Neural cell (in vitro differentiated cells): ENCODE data around the gene PATL2. TPM values are rescaled to one million over a fixed set of nuclear protein-coding genes. Genes with fewer than 3 reads are reported as not detected.

Source experiments
- H2AFZ ChIP-seq: fragments of 200-600, 300-800 bp; sonication (generic), shearing (Covaris generic); 2 replicates; pipeline ENCODE4 v1.6.0; 2014; ENCODE audit warnings: low read depth, mild to moderate bottlenecking, antibody characterized with exemption, low read length, moderate library complexity
- H3F3A ChIP-seq: fragments of 200-600 bp; shearing (Covaris generic); 2 replicates; pipeline ENCODE4 v1.6.1; 2016; ENCODE audit warnings: mild to moderate bottlenecking, moderate library complexity, mixed read lengths, antibody characterized with exemption, low read length; ENCODE audit not compliant: insufficient read depth, poor library complexity, severe bottlenecking
- H3K27ac ChIP-seq: fragments of 200-600, 300-800 bp; sonication (generic), shearing (Covaris generic); 2 replicates; pipeline ENCODE4 v1.5.1; 2014; ENCODE audit warnings: mild to moderate bottlenecking, low read length, moderate library complexity
- H3K27me3 ChIP-seq: fragments of 300-800, 200-600 bp; sonication (generic), shearing (Covaris generic); 2 replicates; pipeline ENCODE4 v1.6.0; 2014; ENCODE audit warnings: mild to moderate bottlenecking, low read depth, low read length, moderate library complexity; ENCODE audit not compliant: insufficient read depth
- H3K36me3 ChIP-seq: fragments of 300-800, 200-600 bp; sonication (generic), shearing (Covaris generic); 2 replicates; pipeline ENCODE4 v1.5.1; 2014; ENCODE audit warnings: mild to moderate bottlenecking, antibody characterized with exemption, low read length, moderate library complexity; ENCODE audit not compliant: insufficient read depth
- H3K4me2 ChIP-seq: fragments of 300-800, 200-600 bp; sonication (generic), shearing (Covaris generic); 2 replicates; pipeline ENCODE4 v1.6.0; 2014; ENCODE audit warnings: mild to moderate bottlenecking, low read length
- H3K4me3 ChIP-seq: fragments of 300-800, 200-600 bp; sonication (generic), shearing (Covaris generic); 2 replicates; pipeline ENCODE4 v1.5.1; 2014; ENCODE audit warnings: mild to moderate bottlenecking, low read length, moderate library complexity
- H3K79me2 ChIP-seq: fragments of 200-600 bp; shearing (Covaris generic); replicated peaks from 2 replicates; pipeline ENCODE4 v1.6.0; 2014; ENCODE audit warnings: mild to moderate bottlenecking, low read length, moderate library complexity; ENCODE audit not compliant: insufficient read depth
- H3K9ac ChIP-seq: fragments of 300-800, 200-600 bp; sonication (generic), shearing (Covaris generic); 2 replicates; pipeline ENCODE4 v1.6.1; 2016; ENCODE audit warnings: mild to moderate bottlenecking, low read length, mixed read lengths
- H3K9me2 ChIP-seq: fragments of 200-600 bp; shearing (Covaris generic); 2 replicates; pipeline ENCODE4 v1.6.1; 2016; ENCODE audit warnings: mild to moderate bottlenecking, low read length, mixed read lengths; ENCODE audit not compliant: insufficient read depth
- H3K9me3 ChIP-seq: fragments of 200-600, 300-800 bp; sonication (generic), shearing (Covaris generic); 2 replicates; pipeline ENCODE4 v1.6.1; 2016; ENCODE audit warnings: mild to moderate bottlenecking, mixed run types, low read length, moderate library complexity, mixed read lengths
- H4K20me1 ChIP-seq: fragments of 200-600 bp; shearing (Covaris generic); 2 replicates; pipeline ENCODE4 v1.6.1; 2016; ENCODE audit warnings: mild to moderate bottlenecking, mixed run types; ENCODE audit not compliant: insufficient read depth
- CTCF ChIP-seq: fragments of 450-650 bp; IDR thresholded peaks from 2 replicates; pipeline ENCODE4 v1.5.1; 2014; ENCODE audit warnings: antibody characterized with exemption, mild to moderate bottlenecking, moderate library complexity; ENCODE audit not compliant: poor library complexity, severe bottlenecking
- EP300 ChIP-seq: fragments of 450-650 bp; conservative IDR thresholded peaks from 2 replicates; pipeline ENCODE4 v1.6.1; 2014; ENCODE audit warnings: antibody characterized with exemption, mild to moderate bottlenecking, moderate library complexity; ENCODE audit not compliant: poor library complexity, severe bottlenecking
- EZH2 ChIP-seq: fragments of 200-600, 300-800 bp; shearing (Covaris generic), sonication (generic); IDR thresholded peaks from 2 replicates; pipeline ENCODE4 v1.6.1; 2014; ENCODE audit warnings: antibody characterized with exemption, low read length, borderline replicate concordance, mild to moderate bottlenecking; ENCODE audit not compliant: insufficient read depth, poor library complexity, severe bottlenecking
- MXI1 ChIP-seq: fragments of 450-650 bp; conservative IDR thresholded peaks from 2 replicates; pipeline ENCODE4 v1.6.1; 2014; ENCODE audit warnings: antibody characterized with exemption, mild to moderate bottlenecking; ENCODE audit not compliant: poor library complexity, severe bottlenecking
- POLR2AphosphoS5 ChIP-seq: IDR thresholded peaks from 2 replicates; pipeline ENCODE4 v1.6.1; 2012
- RAD21 ChIP-seq: fragments of 450-650 bp; conservative IDR thresholded peaks from 2 replicates; pipeline ENCODE4 v1.6.1; 2014; ENCODE audit warnings: antibody characterized with exemption, mild to moderate bottlenecking, moderate library complexity
- REST ChIP-seq: IDR thresholded peaks from 2 replicates; pipeline ENCODE4 v1.6.1; 2012; ENCODE audit warnings: borderline replicate concordance
- SMC3 ChIP-seq: fragments of 450-650 bp; conservative IDR thresholded peaks from 2 replicates; pipeline ENCODE4 v1.6.1; 2014; ENCODE audit warnings: antibody characterized with exemption, mild to moderate bottlenecking, moderate library complexity; ENCODE audit not compliant: poor library complexity
- TAF1 ChIP-seq: IDR thresholded peaks from 2 replicates; pipeline ENCODE4 v1.6.1; 2012; ENCODE audit warnings: low read depth
- polyA plus RNA-seq: library from polyadenylated mRNA; depleted of rRNA; stranded (reverse); fragments of >200 nt; gene quantifications from 2 replicates; pipeline ENCODE4 v1.2.3, GENCODE V29; 2014

The PATL2 gene
- polyA plus RNA-seq, 1 donor from 2014 or later = not detected

GRCh38 chr15:44713006-44713966 lies 2.2 kb upstream of the PATL2 start:
- Histone ChIP-seq H3K9me2 (no peaks in the 10 kb centered on the region), H4K20me1 (no peaks in the 10 kb centered on the region), H3K4me2 (no peak overlapping the region), H3K27ac (no peak overlapping the region), H3K9me3 (no peaks in the 10 kb centered on the region), H3K4me3 (no peak overlapping the region), H3F3A (peaks cover 7% of the 10 kb centered on the region), H3K9ac (no peak overlapping the region), H2AFZ (no peak overlapping the region), H3K27me3 (peaks cover 10% of the 10 kb centered on the region), H3K79me2 (no peaks in the 10 kb centered on the region), H3K36me3 (no peaks in the 10 kb centered on the region)
- TF ChIP-seq CTCF = no peak
- TF ChIP-seq MXI1 = no peak
- no peak for TF ChIP-seq SMC3
- TF ChIP-seq RAD21 = no peak
- no peak for TF ChIP-seq POLR2AphosphoS5
- TF ChIP-seq TAF1 = no peak
- no peak for TF ChIP-seq REST
- TF ChIP-seq EP300 = no peak
- TF ChIP-seq EZH2 = no peak

- H3K36me3 ChIP-seq = no peaks in the 10 kb centered on the region
- H3K9me3 ChIP-seq = no peaks in the 10 kb centered on the region
- no peaks in the 10 kb centered on the region for H4K20me1 ChIP-seq
- H3K4me2 ChIP-seq = no peak overlapping the region
- H3K4me3 ChIP-seq = peak overlapping the region; percentile 78
- H2AFZ ChIP-seq = no peak overlapping the region
- peaks cover 10% of the 10 kb centered on the region for H3K27me3 ChIP-seq
- H3K79me2 ChIP-seq = no peaks in the 10 kb centered on the region
- TF ChIP-seq EP300 (no peak), POLR2AphosphoS5 (no peak), MXI1 (no peak), REST (no peak), EZH2 (no peak), TAF1 (no peak), CTCF (no peak), SMC3 (no peak), RAD21 (no peak)
- H3K9ac ChIP-seq = no peak overlapping the region
- H3K27ac ChIP-seq = no peak overlapping the region
- no peaks in the 10 kb centered on the region for H3K9me2 ChIP-seq
- H3F3A ChIP-seq = peaks cover 7% of the 10 kb centered on the region
These were observed 1.4 kb upstream of the PATL2 start for GRCh38 chr15:44712346-44713005.
